HEK293 (cell line): ENCODE results near the gene COQ7.

ENCODE experiments used
- CTCF ChIA-PET: fragments of 350-600 bp; formaldehyde crosslinking; extraction: SDS; loops from one replicate; lab custom pipeline; 2021; ENCODE audit warnings: antibody characterized with exemption; lab: Yijun Ruan, JAX
- POLR2A ChIA-PET: fragments of 300-600 bp; formaldehyde crosslinking; extraction: SDS; loops from one replicate; lab custom pipeline; 2020; ENCODE audit warnings: antibody characterized with exemption, inconsistent platforms; lab: Yijun Ruan, JAX
- H3K27ac ChIP-seq: fragments of 200-500 bp; sonication (Bioruptor generic); 2 replicates; pipeline ENCODE4 v1.5.1; 2014; ENCODE audit warnings: low read depth, low read length, control low read depth, inconsistent platforms; ENCODE audit errors: extremely low read depth
- H3K36me3 ChIP-seq, 2 experiments: fragments of 200-500 bp in 1 of 2; sonication (Bioruptor generic) in 1 of 2; 1 replicate in 1 of 2; 2 replicates in 1 of 2; pipeline ENCODE4 v1.5.1; 2014 to 2017; ENCODE audit warnings: inconsistent platforms in 2 of 2, low read length in 2 of 2; ENCODE audit not compliant: control insufficient read depth in 2 of 2, insufficient read depth in 1 of 2
- H3K4me1 ChIP-seq: fragments of 200-500 bp; sonication (Bioruptor generic); 2 replicates; pipeline ENCODE4 v1.5.1; 2014; ENCODE audit warnings: mild to moderate bottlenecking, low read length, inconsistent platforms; ENCODE audit not compliant: control insufficient read depth, insufficient read depth
- H3K4me3 ChIP-seq: 2 replicates; pipeline ENCODE4 v1.5.1; 2011; ENCODE audit warnings: low read depth, mild to moderate bottlenecking, control low read depth, low read length, moderate library complexity
- H3K9me3 ChIP-seq: fragments of 200-500 bp; sonication (Bioruptor generic); 2 replicates; pipeline ENCODE4 v1.5.1; 2014; ENCODE audit warnings: low read depth, low read length, inconsistent platforms; ENCODE audit not compliant: control insufficient read depth, insufficient read depth
- EGR2 ChIP-seq: fragments of 450-650 bp; formaldehyde crosslinking; IDR thresholded peaks from 2 replicates; pipeline ENCODE4 v1.5.1; 2016; ENCODE audit warnings: low read depth, missing biosample characterization, missing genetic modification characterization
- PRDM10 ChIP-seq: fragments of 450-650 bp; formaldehyde crosslinking; IDR thresholded peaks from 2 replicates; pipeline ENCODE4 v1.5.1; 2016; ENCODE audit warnings: missing biosample characterization, missing genetic modification characterization
- TCF7L2 ChIP-seq: IDR thresholded peaks from 2 replicates; pipeline ENCODE4 v1.6.1; 2011; ENCODE audit warnings: low read depth, mild to moderate bottlenecking, inconsistent platforms, low read length, moderate library complexity, borderline replicate concordance
- ZBTB17 ChIP-seq: fragments of 450-650 bp; formaldehyde crosslinking; IDR thresholded peaks from 2 replicates; pipeline ENCODE4 v1.5.1; 2016; ENCODE audit warnings: missing biosample characterization, missing genetic modification characterization
- ZBTB20 ChIP-seq: fragments of 450-650 bp; formaldehyde crosslinking; IDR thresholded peaks from 2 replicates; pipeline ENCODE4 v1.5.1; 2016; ENCODE audit warnings: missing biosample characterization, missing genetic modification characterization
- ZFHX2 ChIP-seq: fragments of 450-650 bp; formaldehyde crosslinking; conservative IDR thresholded peaks from 2 replicates; pipeline ENCODE4 v1.5.1; 2016; ENCODE audit warnings: missing biosample characterization, missing genetic modification characterization
- ZNF2 ChIP-seq: fragments of 450-650 bp; formaldehyde crosslinking; IDR thresholded peaks from 2 replicates; pipeline ENCODE4 v1.5.1; 2016; ENCODE audit warnings: missing biosample characterization, missing genetic modification characterization
- ZNF266 ChIP-seq: fragments of 450-650 bp; formaldehyde crosslinking; IDR thresholded peaks from 2 replicates; pipeline ENCODE4 v1.5.1; 2016; ENCODE audit warnings: missing biosample characterization, missing genetic modification characterization, low read depth
- ZNF335 ChIP-seq: fragments of 450-650 bp; formaldehyde crosslinking; conservative IDR thresholded peaks from 2 replicates; pipeline ENCODE4 v1.5.1; 2016; ENCODE audit warnings: missing biosample characterization, missing genetic modification characterization
- ZNF654 ChIP-seq: fragments of 450-650 bp; formaldehyde crosslinking; IDR thresholded peaks from 2 replicates; pipeline ENCODE4 v1.5.1; 2016; ENCODE audit warnings: low read depth, missing biosample characterization, missing genetic modification characterization
- ZNF768 ChIP-seq: fragments of 450-650 bp; formaldehyde crosslinking; IDR thresholded peaks from 2 replicates; pipeline ENCODE4 v1.5.1; 2018; ENCODE audit warnings: missing biosample characterization, mild to moderate bottlenecking, missing genetic modification characterization
- TF ChIP-seq, protein P1 (sequence below): fragments of 450-650 bp; formaldehyde crosslinking; IDR thresholded peaks from 2 replicates; pipeline ENCODE4 v1.5.1; 2016; ENCODE audit warnings: missing biosample characterization, missing genetic modification characterization
- TF ChIP-seq, protein P2 (sequence below): fragments of 450-650 bp; formaldehyde crosslinking; IDR thresholded peaks from 2 replicates; pipeline ENCODE4 v1.5.1; 2016; ENCODE audit warnings: missing biosample characterization, missing genetic modification characterization

COQ7 gene

GRCh38 chr16:19068237-19068815, 912 bp downstream of the COQ7 start:
- Histone ChIP-seq H3K27ac (peak overlapping the region; percentile 82), H3K36me3 (peaks cover 7 to 18% of the 10 kb centered on the region in 2 experiments; a peak in 2 of 3 replicates), H3K9me3 (no peaks in the 10 kb centered on the region), H3K4me1 (no peaks in the 10 kb centered on the region), H3K4me3 (peak overlapping the region; percentile 82)
- ChIA-PET POLR2A (interaction anchor here (0.7 to 1.7 kb wide), 5 partner anchors 69 to 487 kb away, joined by 3 to 9 read pairs (median 5); partner anchors contain the start of genes ARL6IP1, RPS15A and SMG1), CTCF (interaction anchor here (6.3 kb wide), 1 partner anchor 85 kb away, joined by 53 read pairs; the partner anchor contains the start of gene TMC7)
- TF ChIP-seq ZBTB20 (tag by site-specific recombination) (peak; percentile 96), ZFHX2 (tag by site-specific recombination) (no peak), ZBTB17 (tag by site-specific recombination) (0 out of 2 replicates have a peak, but pooled peaks have one; percentile 11), ZNF335 (tag by site-specific recombination) (peak; percentile 62), ZNF266 (tag by site-specific recombination) (no peak)
- TF ChIP-seq, protein P1, sequence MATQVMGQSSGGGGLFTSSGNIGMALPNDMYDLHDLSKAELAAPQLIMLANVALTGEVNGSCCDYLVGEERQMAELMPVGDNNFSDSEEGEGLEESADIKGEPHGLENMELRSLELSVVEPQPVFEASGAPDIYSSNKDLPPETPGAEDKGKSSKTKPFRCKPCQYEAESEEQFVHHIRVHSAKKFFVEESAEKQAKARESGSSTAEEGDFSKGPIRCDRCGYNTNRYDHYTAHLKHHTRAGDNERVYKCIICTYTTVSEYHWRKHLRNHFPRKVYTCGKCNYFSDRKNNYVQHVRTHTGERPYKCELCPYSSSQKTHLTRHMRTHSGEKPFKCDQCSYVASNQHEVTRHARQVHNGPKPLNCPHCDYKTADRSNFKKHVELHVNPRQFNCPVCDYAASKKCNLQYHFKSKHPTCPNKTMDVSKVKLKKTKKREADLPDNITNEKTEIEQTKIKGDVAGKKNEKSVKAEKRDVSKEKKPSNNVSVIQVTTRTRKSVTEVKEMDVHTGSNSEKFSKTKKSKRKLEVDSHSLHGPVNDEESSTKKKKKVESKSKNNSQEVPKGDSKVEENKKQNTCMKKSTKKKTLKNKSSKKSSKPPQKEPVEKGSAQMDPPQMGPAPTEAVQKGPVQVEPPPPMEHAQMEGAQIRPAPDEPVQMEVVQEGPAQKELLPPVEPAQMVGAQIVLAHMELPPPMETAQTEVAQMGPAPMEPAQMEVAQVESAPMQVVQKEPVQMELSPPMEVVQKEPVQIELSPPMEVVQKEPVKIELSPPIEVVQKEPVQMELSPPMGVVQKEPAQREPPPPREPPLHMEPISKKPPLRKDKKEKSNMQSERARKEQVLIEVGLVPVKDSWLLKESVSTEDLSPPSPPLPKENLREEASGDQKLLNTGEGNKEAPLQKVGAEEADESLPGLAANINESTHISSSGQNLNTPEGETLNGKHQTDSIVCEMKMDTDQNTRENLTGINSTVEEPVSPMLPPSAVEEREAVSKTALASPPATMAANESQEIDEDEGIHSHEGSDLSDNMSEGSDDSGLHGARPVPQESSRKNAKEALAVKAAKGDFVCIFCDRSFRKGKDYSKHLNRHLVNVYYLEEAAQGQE (tag by site-specific recombination): no peak
- TF ChIP-seq, all 188 proteins: peak for 3

DNA sequence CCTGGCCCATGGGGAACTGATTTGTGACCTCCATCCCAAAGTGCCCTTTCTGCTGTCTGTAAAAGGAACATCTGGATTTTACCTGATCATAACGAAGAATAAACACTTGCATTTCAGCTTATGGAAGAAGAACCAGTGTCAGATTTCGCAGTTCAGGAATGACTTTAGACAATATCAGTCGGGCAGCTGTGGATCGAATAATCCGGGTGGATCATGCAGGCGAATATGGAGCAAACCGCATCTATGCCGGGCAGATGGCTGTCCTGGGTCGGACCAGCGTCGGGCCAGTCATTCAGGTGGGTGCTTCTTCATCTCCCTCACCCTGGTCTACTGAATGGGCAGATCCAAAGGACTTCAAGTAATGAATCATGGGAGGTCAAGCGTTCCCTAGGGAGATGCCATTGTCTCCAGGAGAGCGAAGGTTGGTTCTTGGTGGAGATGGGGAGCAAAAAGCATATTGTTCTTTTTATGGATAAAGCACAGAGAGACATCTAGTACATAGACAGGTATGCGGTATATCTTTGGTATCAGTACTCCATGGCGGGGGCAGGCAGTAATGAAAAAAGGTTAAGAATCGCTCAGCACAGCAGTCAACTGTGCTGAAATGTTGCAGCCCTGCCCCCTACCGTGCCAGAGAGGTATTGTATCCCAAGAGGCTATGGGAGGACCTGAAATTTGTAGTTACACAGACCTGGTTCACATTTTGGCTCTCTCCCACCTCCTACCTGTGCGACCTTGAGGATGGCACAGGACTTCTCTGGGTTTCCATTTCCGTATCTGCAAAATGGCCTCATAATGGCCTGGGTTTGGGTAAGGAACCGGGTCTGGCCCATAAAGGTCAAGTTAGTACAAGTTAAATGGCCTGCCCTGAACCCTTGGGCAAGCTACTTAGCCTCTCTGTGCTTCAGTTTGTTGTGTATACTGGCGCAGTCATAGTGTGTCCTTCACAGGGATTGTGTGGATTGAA, 4.7 kb downstream of the COQ7 start:
- TF ChIP-seq ZNF654 (tag by site-specific recombination) (peak; percentile 64), ZNF2 (peak; percentile 91), TCF7L2 (no peak), EGR2 (tag by site-specific recombination) (no peak), ZNF768 (tag by site-specific recombination) (no peak), PRDM10 (peak; percentile 21; the same call in 1 of the 2 replicates)
- TF ChIP-seq, protein P2, sequence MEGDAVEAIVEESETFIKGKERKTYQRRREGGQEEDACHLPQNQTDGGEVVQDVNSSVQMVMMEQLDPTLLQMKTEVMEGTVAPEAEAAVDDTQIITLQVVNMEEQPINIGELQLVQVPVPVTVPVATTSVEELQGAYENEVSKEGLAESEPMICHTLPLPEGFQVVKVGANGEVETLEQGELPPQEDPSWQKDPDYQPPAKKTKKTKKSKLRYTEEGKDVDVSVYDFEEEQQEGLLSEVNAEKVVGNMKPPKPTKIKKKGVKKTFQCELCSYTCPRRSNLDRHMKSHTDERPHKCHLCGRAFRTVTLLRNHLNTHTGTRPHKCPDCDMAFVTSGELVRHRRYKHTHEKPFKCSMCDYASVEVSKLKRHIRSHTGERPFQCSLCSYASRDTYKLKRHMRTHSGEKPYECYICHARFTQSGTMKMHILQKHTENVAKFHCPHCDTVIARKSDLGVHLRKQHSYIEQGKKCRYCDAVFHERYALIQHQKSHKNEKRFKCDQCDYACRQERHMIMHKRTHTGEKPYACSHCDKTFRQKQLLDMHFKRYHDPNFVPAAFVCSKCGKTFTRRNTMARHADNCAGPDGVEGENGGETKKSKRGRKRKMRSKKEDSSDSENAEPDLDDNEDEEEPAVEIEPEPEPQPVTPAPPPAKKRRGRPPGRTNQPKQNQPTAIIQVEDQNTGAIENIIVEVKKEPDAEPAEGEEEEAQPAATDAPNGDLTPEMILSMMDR: peak; percentile 52; the same call in 1 of the 2 replicates
- Histone ChIP-seq H3K4me1 (no peaks in the 10 kb centered on the region), H3K4me3 (no peak overlapping the region), H3K9me3 (no peaks in the 10 kb centered on the region), H3K36me3 (peaks cover 32 to 48% of the 10 kb centered on the region in 2 experiments; a peak in 2 of 3 replicates), H3K27ac (no peak overlapping the region)
- POLR2A ChIA-PET: interaction anchor here (1.2 kb wide), 1 partner anchor 88 kb away, joined by 3 read pairs; the partner anchor contains the start of gene TMC7
- CTCF ChIA-PET: interaction anchor here (0.6 to 6.3 kb wide), 12 partner anchors 13 to 1605 kb away, joined by 3 to 53 read pairs (median 3); partner anchors contain the start of gene TMC7
